Activated T-cell treated with anti-CD3 and anti-CD28 coated beads, Interleukin-2, amount 50 U/mL, for 72 hours (primary cell): ENCODE data around the gene PDPR. TPM values are rescaled to one million over a fixed set of nuclear protein-coding genes. Genes with fewer than 3 reads are reported as not detected.
"Not testable (repeated sequence)": the region's sequence is repeated elsewhere in the genome, so short reads cannot be mapped to it uniquely, and the experiment has no call there.

Experiments
- ATAC-seq, 2 donors: fragments of 150-1000 bp; cut with Tn5 transposase; replicated peaks in 1 of 2; 2 replicates each; pipeline ENCODE4 v1.10.0; 2021; ENCODE audit warnings: moderate library complexity in 2 of 2, mild to moderate bottlenecking in 1 of 2
- DNase-seq, 2 donors: peaks; one replicate each; pipeline ENCODE4 v3.0.0; 2021 to 2022; ENCODE audit warnings: mixed read lengths in 1 of 2
- H3K27ac Mint-ChIP-seq: one replicate; pipeline ENCODE4 v1.8.0; 2022; ENCODE audit warnings: mild to moderate bottlenecking, moderate library complexity, mixed read lengths
- H3K27me3 Mint-ChIP-seq: one replicate; pipeline ENCODE4 v1.8.0; 2022; ENCODE audit warnings: low read depth, mixed read lengths
- H3K36me3 Mint-ChIP-seq, 2 donors: one replicate each; pipeline ENCODE4 v1.8.0; 2022; ENCODE audit warnings: mixed read lengths in 2 of 2, mild to moderate bottlenecking in 1 of 2; ENCODE audit not compliant: insufficient read depth in 2 of 2
- H3K4me1 Mint-ChIP-seq: one replicate; pipeline ENCODE4 v1.8.0; 2022; ENCODE audit warnings: low read depth, mixed read lengths
- H3K4me3 Mint-ChIP-seq, 2 donors: one replicate each; pipeline ENCODE4 v1.8.0; 2022; ENCODE audit warnings: mild to moderate bottlenecking in 2 of 2, mixed read lengths in 2 of 2, moderate library complexity in 2 of 2
- H3K9me3 Mint-ChIP-seq, 2 donors: one replicate each; pipeline ENCODE4 v1.8.0; 2022; ENCODE audit warnings: mixed read lengths in 2 of 2
- total RNA-seq, 2 donors: library from RNA; stranded (reverse); gene quantifications; one replicate each; pipeline ENCODE4 v1.2.3, GENCODE V29; 2022

The PDPR gene
- total RNA-seq, 2 donors from 2014 or later = 27.7 to 33.6 TPM

DNA sequence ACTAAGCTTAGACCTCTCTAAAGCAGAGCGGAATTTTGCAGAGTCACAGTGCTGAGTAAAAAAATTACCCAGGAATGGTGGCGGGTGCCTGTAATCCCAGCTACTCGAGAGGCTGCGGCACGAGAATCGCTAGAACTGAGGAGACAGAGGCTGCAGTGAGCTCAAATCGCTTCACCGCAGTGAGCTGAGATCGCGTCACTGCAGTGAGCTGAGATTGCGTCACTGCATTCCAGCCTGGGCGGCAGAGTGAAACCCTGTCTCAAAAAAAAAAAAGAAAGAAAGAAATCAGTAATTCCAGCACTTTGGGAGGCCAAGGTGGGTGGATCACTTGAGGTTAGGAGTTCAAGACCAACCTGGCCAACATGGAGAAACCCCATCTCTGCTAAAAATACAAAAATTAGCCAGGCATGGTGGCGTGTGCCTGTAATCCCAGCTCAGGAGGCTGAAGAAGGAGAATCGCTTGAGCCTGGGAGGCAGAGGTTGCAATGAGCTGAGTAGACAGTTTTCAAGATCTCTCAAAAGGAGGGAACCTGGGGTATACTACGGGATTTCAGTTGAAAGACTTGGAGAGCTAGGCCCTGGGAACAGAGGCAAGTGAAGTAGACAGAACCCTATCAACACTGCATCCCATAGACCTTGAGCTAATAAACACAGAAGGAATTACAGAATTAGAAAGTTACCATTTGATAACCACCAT, 4.4 kb upstream of the PDPR start:
- not testable (repeated sequence) for H3K9me3 Mint-ChIP-seq, H3K27ac Mint-ChIP-seq, H3K36me3 Mint-ChIP-seq, H3K4me3 Mint-ChIP-seq, ATAC-seq, H3K27me3 Mint-ChIP-seq, H3K4me1 Mint-ChIP-seq, DNase-seq

- not testable (repeated sequence) for ATAC-seq, H3K9me3 Mint-ChIP-seq, H3K36me3 Mint-ChIP-seq, H3K27ac Mint-ChIP-seq, DNase-seq, H3K27me3 Mint-ChIP-seq, H3K4me3 Mint-ChIP-seq
- H3K4me1 Mint-ChIP-seq = peaks cover 10% of the 10 kb centered on the region
Observed at GRCh38 chr16:70112162-70112561, 2.0 kb upstream of the PDPR start.

DNA sequence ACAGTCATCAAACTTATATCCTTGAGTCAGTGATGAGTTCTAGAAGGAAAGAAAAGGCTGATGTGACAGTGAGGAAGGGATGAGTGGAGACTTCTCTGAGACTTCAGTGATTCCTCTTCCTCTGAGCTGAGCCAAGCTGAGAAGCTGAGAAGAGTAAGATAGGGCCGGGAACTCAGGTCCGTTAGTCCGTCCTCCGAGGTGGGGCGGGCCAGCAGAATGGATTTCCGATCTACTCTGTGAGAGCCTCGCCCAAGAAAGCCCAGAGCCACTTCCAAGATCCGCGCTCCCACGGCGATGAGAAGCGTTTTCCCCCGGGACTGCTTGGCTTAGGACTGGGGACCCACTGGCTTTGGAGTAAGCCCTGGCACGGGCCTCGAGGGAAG, 542 bp upstream of the PDPR start:
- Mint-ChIP-seq H3K4me3 (peak overlapping the region; percentile 90 to 91), H3K27ac (peak overlapping the region; percentile 68), H3K4me1 (peaks cover 25% of the 10 kb centered on the region)
- H3K9me3 Mint-ChIP-seq, DNase-seq, H3K36me3 Mint-ChIP-seq, H3K27me3 Mint-ChIP-seq: not testable (repeated sequence)
- ATAC-seq = peak; percentile 4 to 25

GRCh38 chr16:70118354-70118753, 4.2 kb downstream of the PDPR start:
- not testable (repeated sequence) for H3K9me3 Mint-ChIP-seq, H3K36me3 Mint-ChIP-seq, DNase-seq, ATAC-seq, H3K4me3 Mint-ChIP-seq, H3K27me3 Mint-ChIP-seq
- peaks cover 36% of the 10 kb centered on the region for H3K4me1 Mint-ChIP-seq
- peak overlapping the region; percentile 12 for H3K27ac Mint-ChIP-seq

DNA sequence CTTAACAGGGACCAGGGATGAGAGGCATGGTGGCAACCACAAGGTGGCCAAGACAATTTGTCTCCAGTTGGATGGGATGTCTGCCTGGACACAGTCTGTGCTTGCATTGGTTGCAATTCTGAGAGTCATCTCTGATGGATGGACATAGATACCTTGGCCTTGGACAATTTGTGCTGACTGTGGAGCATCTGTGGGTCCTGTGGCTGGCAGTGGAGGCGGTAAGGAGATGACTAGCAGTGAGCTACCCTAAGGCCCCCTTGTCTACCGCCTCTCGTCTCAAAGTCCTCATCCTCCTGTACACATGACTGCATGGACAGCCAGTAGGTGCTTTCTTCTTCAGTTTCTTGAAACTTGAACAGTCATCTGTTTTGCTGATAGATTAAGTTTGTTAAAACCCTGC, 4.6 kb downstream of the PDPR start:
- not testable (repeated sequence) for ATAC-seq, H3K27me3 Mint-ChIP-seq, H3K36me3 Mint-ChIP-seq, H3K4me3 Mint-ChIP-seq, H3K9me3 Mint-ChIP-seq, H3K27ac Mint-ChIP-seq, DNase-seq
- H3K4me1 Mint-ChIP-seq = peaks cover 36% of the 10 kb centered on the region

DNA sequence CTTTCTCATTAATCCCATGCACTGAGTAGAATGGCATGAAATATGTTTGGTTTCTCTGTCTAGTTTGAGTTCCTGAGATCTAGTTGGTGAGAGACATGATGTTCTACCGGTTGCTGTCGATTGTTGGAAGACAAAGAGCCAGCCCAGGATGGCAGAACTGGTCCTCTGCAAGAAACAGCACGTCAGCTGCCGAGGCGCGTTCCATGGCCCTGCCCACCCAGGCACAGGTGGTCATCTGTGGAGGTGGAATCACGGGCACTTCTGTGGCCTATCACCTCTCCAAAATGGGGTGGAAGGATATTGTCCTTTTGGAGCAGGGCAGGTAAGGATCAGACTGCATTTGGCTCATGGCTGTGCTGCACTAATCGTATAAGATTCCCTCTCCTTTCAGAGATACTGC, 6.3 kb downstream of the PDPR start:
- peaks cover 32% of the 10 kb centered on the region for H3K4me1 Mint-ChIP-seq
- not testable (repeated sequence) for ATAC-seq, H3K4me3 Mint-ChIP-seq, DNase-seq, H3K27ac Mint-ChIP-seq, H3K9me3 Mint-ChIP-seq, H3K27me3 Mint-ChIP-seq
- peaks cover 3 to 11% of the 10 kb centered on the region in 2 donors for H3K36me3 Mint-ChIP-seq

- peaks cover 8 to 11% of the 10 kb centered on the region in 2 donors for H3K36me3 Mint-ChIP-seq
- not testable (repeated sequence) for ATAC-seq, H3K27me3 Mint-ChIP-seq, H3K9me3 Mint-ChIP-seq, H3K4me3 Mint-ChIP-seq, H3K27ac Mint-ChIP-seq, DNase-seq, H3K4me1 Mint-ChIP-seq
Observed at GRCh38 chr16:70123822-70124221, 9.7 kb downstream of the PDPR start.

DNA sequence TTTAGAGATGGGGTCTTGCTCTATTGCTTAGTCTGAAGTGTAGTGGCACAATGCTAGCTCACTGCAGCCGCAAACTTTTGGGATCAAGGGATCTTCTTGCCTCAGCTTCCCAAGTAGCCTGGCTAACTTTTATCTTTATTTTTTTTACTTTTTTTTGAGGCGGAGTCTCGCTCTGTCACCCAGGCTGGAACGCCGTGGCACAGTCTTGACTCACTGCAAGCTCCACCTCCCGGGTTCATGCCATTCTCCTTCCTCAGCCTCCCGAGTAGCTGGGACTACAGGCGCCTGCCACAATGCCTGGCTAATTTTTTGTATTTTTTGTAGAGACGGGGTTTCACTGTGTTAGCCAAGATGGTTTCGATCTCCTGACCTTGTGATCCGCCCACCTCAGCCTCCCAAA, 12.1 kb downstream of the PDPR start:
- H3K4me3 Mint-ChIP-seq, H3K27me3 Mint-ChIP-seq, DNase-seq, H3K4me1 Mint-ChIP-seq, ATAC-seq, H3K9me3 Mint-ChIP-seq, H3K27ac Mint-ChIP-seq: not testable (repeated sequence)
- peaks cover 10 to 11% of the 10 kb centered on the region in 2 donors for H3K36me3 Mint-ChIP-seq

GRCh38 chr16:70127706-70128105, 13.6 kb downstream of the PDPR start:
- H3K27me3 Mint-ChIP-seq, H3K27ac Mint-ChIP-seq, H3K4me1 Mint-ChIP-seq, H3K9me3 Mint-ChIP-seq, DNase-seq, H3K4me3 Mint-ChIP-seq, ATAC-seq: not testable (repeated sequence)
- peaks cover 10 to 13% of the 10 kb centered on the region in 2 donors for H3K36me3 Mint-ChIP-seq

- H3K36me3 Mint-ChIP-seq = peaks cover 5 to 10% of the 10 kb centered on the region in 2 donors
- H3K4me1 Mint-ChIP-seq, H3K27ac Mint-ChIP-seq, H3K27me3 Mint-ChIP-seq, ATAC-seq, H3K4me3 Mint-ChIP-seq, H3K9me3 Mint-ChIP-seq, DNase-seq: not testable (repeated sequence)
Observed at GRCh38 chr16:70128844-70129243, 14.7 kb downstream of the PDPR start.

- H3K36me3 Mint-ChIP-seq = peaks cover 3 to 21% of the 10 kb centered on the region in 2 donors
- not testable (repeated sequence) for H3K27ac Mint-ChIP-seq
Observed at GRCh38 chr16:70135796-70136195, 21.7 kb downstream of the PDPR start.

DNA sequence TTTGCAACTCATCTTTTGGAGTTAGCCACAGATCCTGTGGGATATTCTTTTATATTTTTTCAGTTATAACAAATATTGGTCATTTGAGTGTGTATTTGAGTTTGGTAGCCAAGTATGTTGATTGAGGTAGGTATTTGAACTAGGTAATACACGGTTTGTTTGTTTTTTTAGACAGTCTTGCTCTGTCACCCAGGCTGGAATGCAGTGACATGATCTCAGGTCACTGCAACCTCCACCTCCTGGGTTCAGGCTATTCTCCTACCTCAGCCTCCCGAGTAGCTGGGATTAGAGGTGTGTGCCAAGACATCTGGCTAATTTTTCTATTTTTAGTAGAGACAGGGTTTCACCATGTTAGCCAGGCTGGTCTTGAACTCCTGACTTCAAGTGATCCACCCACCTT, 22.5 kb downstream of the PDPR start:
- H3K4me3 Mint-ChIP-seq, H3K27ac Mint-ChIP-seq, H3K9me3 Mint-ChIP-seq, DNase-seq, ATAC-seq, H3K27me3 Mint-ChIP-seq, H3K4me1 Mint-ChIP-seq: not testable (repeated sequence)
- H3K36me3 Mint-ChIP-seq = peaks cover 3 to 22% of the 10 kb centered on the region in 2 donors

More at GRCh38 chr16:70135796-70136195, 21.7 kb downstream of the PDPR start:
- not testable (repeated sequence) for ATAC-seq, H3K4me1 Mint-ChIP-seq, H3K27me3 Mint-ChIP-seq, DNase-seq, H3K9me3 Mint-ChIP-seq, H3K4me3 Mint-ChIP-seq

DNA sequence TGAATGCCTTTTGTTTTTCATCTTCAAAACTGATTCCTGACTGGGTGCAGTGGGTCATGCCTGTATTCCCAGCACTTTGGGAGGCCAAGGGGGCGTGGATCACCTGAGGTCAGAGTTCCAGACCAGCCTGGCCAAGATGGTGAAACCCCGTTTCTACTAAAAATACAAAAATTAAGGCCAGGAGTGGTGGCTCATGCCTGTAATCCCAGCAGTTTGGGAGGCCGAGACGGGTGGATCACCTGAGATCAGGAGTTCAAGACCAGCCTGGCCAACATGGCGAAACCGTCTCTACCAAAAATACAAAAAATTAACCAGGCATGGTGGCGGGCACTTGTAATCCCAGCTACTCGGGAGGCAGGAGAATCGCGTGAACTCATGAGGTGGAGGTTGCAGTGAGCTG, 28.6 kb downstream of the PDPR start:
- H3K4me3 Mint-ChIP-seq, H3K27ac Mint-ChIP-seq, H3K27me3 Mint-ChIP-seq, H3K4me1 Mint-ChIP-seq, DNase-seq, ATAC-seq, H3K9me3 Mint-ChIP-seq: not testable (repeated sequence)
- peaks cover 2 to 14% of the 10 kb centered on the region in 2 donors for H3K36me3 Mint-ChIP-seq
